AG04449 (cell line): ENCODE measurements around the gene SPTBN1.

Experiments
- CTCF ChIA-PET: fragments of 350-600 bp; formaldehyde crosslinking; extraction: SDS; loops from one replicate; lab custom pipeline; 2021; ENCODE audit warnings: antibody characterized with exemption; lab: Yijun Ruan, JAX
- POLR2A ChIA-PET: fragments of 400-600, 350-600 bp; formaldehyde crosslinking; extraction: SDS; loops from one replicate; lab custom pipeline; 2020; ENCODE audit warnings: antibody characterized with exemption, inconsistent platforms; lab: Yijun Ruan, JAX
- DNase-seq: peaks from one replicate; pipeline ENCODE4 v3.0.0-alpha.2; 2010; ENCODE audit warnings: low read depth, low spot score
- H3K4me3 ChIP-seq: 2 replicates; pipeline ENCODE4 v1.5.1; 2011; ENCODE audit warnings: low read depth, mild to moderate bottlenecking, control low read depth, low read length
- TF ChIP-seq, protein P1 (sequence below): IDR thresholded peaks from one replicate; pipeline ENCODE4 v1.5.1; 2011; ENCODE audit warnings: mild to moderate bottlenecking, moderate library complexity, low read length, control low read depth, inconsistent platforms; ENCODE audit not compliant: insufficient read depth; ENCODE audit errors: missing control alignments

Gene SPTBN1

DNA sequence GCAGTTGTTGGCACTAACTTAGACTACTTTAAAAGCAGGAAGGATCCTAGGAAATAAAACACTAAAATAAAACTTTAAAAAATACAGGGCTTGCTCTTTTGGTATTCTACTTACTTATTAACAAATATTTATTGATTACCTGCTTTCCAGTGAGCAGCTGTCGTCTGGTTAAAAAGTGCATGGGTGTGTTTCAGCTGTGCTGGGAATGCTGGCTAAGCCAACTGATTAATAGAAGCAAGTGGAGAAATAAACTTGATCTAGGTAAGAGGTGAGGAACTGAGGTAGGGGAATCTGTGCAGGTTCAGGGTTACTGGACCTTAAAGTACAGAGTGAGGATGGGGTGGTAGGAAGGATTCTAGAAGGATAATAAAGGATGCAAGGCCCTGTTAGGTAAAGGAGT is 110.8 kb downstream of the SPTBN1 start:
- no peak for DNase-seq
- CTCF ChIA-PET: no interaction called here
- TF ChIP-seq, protein P1, sequence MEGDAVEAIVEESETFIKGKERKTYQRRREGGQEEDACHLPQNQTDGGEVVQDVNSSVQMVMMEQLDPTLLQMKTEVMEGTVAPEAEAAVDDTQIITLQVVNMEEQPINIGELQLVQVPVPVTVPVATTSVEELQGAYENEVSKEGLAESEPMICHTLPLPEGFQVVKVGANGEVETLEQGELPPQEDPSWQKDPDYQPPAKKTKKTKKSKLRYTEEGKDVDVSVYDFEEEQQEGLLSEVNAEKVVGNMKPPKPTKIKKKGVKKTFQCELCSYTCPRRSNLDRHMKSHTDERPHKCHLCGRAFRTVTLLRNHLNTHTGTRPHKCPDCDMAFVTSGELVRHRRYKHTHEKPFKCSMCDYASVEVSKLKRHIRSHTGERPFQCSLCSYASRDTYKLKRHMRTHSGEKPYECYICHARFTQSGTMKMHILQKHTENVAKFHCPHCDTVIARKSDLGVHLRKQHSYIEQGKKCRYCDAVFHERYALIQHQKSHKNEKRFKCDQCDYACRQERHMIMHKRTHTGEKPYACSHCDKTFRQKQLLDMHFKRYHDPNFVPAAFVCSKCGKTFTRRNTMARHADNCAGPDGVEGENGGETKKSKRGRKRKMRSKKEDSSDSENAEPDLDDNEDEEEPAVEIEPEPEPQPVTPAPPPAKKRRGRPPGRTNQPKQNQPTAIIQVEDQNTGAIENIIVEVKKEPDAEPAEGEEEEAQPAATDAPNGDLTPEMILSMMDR: no peak
- POLR2A ChIA-PET: no interaction called here
- no peak overlapping the region for H3K4me3 ChIP-seq

DNA sequence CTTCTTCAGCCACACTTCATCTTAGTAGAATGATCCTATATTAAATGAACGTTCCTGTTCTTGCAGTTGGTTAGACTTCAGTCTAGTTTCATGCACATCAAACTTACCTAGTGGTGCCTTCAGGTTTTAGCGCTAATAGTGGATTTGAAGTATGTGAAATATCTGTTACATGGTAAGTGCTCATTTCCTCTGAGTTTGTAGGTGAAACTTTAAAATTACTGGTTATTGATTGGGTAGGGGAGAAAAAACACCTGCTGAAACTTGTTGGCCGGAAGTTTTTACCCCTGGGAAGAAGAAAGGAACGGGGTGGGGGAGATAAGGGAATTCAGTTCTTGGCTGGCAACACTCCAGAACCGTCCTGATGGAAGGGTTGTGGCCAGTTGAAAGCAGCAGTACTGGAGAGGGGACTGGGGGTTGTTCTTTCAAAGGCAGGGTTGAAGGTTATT is 112.8 kb downstream of the SPTBN1 start:
- TF ChIP-seq, protein P1: no peak
- ChIA-PET CTCF (interaction anchor here (1.3 kb wide), 1 partner anchor 462 kb away, joined by 4 read pairs; no protein-coding TSS in a partner anchor), POLR2A (interaction anchor here (0.5 kb wide), 1 partner anchor 10 kb away, joined by 3 read pairs; no protein-coding TSS in a partner anchor)
- no peak overlapping the region for H3K4me3 ChIP-seq
- DNase-seq: no peak

DNA sequence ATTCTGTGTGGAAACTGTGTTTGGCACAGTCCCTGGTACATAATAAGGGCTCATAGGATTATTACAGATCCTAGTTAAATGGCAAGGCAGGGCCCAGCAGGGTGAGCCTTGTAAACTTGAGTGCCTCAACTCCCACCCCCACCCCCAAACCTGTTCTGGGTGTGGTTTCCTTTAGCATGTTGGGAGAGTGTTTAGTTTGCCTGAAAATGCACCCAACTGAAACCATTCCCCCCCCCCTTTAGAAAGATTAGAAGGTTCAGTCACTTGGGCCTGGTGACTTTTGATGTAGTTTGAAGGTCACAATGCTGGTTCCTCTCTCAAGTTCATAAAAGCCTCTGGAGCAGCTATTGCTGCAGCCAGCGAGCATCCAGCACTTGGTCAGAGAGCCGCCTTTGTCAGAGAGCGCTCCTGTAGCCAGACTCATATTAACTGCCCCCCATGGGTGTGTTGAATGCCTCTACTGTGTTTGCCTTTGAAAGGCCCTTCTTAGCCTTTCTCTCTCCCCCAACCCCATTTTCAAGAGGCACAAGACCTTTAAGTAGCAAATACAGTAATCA is 113.7 kb downstream of the SPTBN1 start:
- DNase-seq: no peak
- H3K4me3 ChIP-seq: no peak overlapping the region
- ChIA-PET CTCF (interaction anchor here (1.3 kb wide), 1 partner anchor 463 kb away, joined by 4 read pairs; no protein-coding TSS in a partner anchor), POLR2A (interaction anchor here (3.4 kb wide), 1 partner anchor 10 kb away, joined by 14 read pairs; no protein-coding TSS in a partner anchor)
- TF ChIP-seq, protein P1: no peak

DNA sequence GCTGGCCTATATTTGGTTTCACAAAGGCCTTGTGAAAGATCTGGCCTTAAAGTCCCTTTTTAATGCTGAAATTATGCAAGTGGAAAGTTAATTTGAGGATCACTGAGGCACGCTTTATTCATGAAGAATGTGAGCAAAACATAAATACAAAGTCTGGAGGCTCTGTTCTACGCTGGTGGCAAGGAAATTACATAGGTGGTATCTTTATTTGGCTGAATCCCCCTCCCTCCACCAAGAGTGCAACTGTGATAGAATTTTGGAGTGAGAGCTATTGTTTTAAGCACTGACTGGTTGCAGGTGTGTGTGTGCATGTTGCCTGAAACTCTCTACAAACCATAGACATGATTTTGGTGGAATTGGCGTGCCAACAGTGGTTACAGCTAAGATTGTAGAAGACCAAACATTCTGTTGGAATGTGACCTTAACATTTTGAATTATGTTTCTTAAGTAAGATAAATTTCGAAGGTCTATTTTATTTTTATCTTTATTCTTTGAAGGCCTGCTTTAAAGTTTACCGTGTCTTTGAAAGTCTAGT is 114.3 kb downstream of the SPTBN1 start:
- ChIA-PET POLR2A (interaction anchor here (3.4 kb wide), 1 partner anchor 10 kb away, joined by 14 read pairs; no protein-coding TSS in a partner anchor), CTCF (interaction anchor here (1.3 to 1.7 kb wide), 2 partner anchors 12 to 463 kb away, joined by 4 to 5 read pairs; no protein-coding TSS in a partner anchor)
- TF ChIP-seq, protein P1: no peak
- no peak for DNase-seq
- H3K4me3 ChIP-seq: no peak overlapping the region

DNA sequence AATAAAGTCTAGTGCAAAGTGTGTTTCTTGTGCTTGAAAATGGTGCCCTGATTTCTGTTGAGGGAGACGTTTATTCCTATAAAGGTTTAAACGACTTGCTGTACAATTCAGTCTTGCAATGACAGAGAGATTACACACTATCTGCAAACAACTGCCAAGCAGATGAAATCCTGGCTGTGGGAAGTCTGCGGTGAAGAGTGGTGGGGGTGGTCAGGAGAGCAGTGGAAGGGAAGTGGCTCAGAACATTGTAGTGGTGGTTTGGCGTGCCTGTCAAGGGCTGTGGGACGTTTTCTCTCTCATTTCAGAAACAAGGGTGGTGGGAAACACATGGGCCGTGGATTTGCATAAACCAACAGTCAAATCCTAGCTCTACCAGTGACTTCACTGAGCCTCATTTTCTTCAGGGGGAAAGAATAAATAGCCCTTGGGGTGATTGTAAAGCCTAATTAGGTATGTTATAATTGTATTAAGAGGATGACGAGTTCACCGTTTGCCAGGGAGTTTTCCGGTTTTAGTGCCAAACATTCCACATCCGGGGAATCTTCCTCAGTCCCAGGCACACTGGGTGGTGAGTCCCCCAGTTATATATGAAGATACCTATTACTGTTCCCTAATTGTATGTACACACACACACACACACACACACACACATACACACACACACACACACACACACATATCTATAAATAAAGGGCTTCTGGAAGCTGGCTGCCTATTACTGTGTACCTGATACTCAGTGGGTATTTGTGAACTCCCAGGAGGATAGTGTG is 115.0 kb downstream of the SPTBN1 start:
- CTCF ChIA-PET: interaction anchor here (0.8 to 1.7 kb wide), 3 partner anchors 13 to 34 kb away, joined by 3 to 5 read pairs (median 5); no protein-coding TSS in a partner anchor

More for the DNA sequence above, 115.0 kb downstream of the SPTBN1 start:
- no peak for DNase-seq
- peak overlapping the region; percentile 7; the same call in 1 of the 2 replicates for H3K4me3 ChIP-seq
- TF ChIP-seq, protein P1: no peak
- POLR2A ChIA-PET: interaction anchor here (3.4 kb wide), 1 partner anchor 11 kb away, joined by 14 read pairs; no protein-coding TSS in a partner anchor
